Measurements from ENCODE around the gene SMCHD1. TPM values are rescaled to one million over a fixed set of nuclear protein-coding genes. Genes with fewer than 3 reads are reported as not detected.

Gene SMCHD1
- total and polyA plus RNA-seq, 10 of the 15 experiments (the other 5 are each of a cell fraction or from before 2014, with no cell fraction given): 6.0 to 110 (median 48.0) TPM

GRCh38 chr18:2843146-2843545, 187.6 kb downstream of the SMCHD1 start:
- CTCF ChIA-PET: no interaction called here
- no peak overlapping the region for H3K9ac ChIP-seq (ENCODE audit: control insufficient read depth, insufficient read depth, low read length)
- FAIRE-seq (no peak), ATAC-seq (no peak), DNase-seq (ENCODE audit: low read depth, low spot score) (no peak)
- H3K36me3 ChIP-seq (ENCODE audit: control insufficient read depth in 2 of 2, insufficient read depth in 2 of 2, low read length in 1 of 2): no peaks in the 10 kb centered on the region
- WGBS (ENCODE audit: insufficient coverage, insufficient replicate concordance, low lambda C conversion rate, missing lambda C conversion rate): 10% methylated on average over 6 of the region's 6 CpGs
- H3K27me3 ChIP-seq (replicated peaks in 1 of 2; ENCODE audit: control insufficient read depth in 2 of 2, insufficient read depth in 2 of 2, low read length in 1 of 2): peaks cover 4 to 7% of the 10 kb centered on the region in 2 experiments; a peak in 3 of 4 replicates
- no peaks in the 10 kb centered on the region for H3K4me1 ChIP-seq (ENCODE audit: control insufficient read depth, insufficient read depth, low read length)
- no peak overlapping the region for H3K4me3 ChIP-seq
- POLR2A ChIA-PET: interaction anchor here (0.6 kb wide), 1 partner anchor 17 kb away, joined by 3 read pairs; no protein-coding TSS in a partner anchor
- in situ Hi-C loops (cut with MboI): no loop called here
- BruUV-seq (replicated peaks): no TSS peak
- TF ChIP-seq ZBTB4 (CRISPR knock-in tag; IDR thresholded peaks at IDR 0.05) (no peak), ZNF217 (IDR thresholded peaks at IDR 0.05) (no peak), IRF4 (IDR thresholded peaks at IDR 0.05; ENCODE audit: low read depth, low read length) (no peak), NR2C1 (IDR thresholded peaks at IDR 0.05) (no peak), CHD2 (IDR thresholded peaks at IDR 0.05; ENCODE audit: borderline replicate concordance, low read depth, low read length) (no peak), EGR1 (IDR thresholded peaks at IDR 0.05; ENCODE audit: borderline replicate concordance in 1 of 2, low read depth in 2 of 2, low read length in 2 of 2) (no peak), ZNF592 (IDR thresholded peaks at IDR 0.05) (no peak), STAT1 (conservative IDR thresholded peaks at IDR 0.05) (no peak)
- no peak overlapping the region for H2AFZ ChIP-seq (ENCODE audit: control insufficient read depth, low read depth, low read length)
- H3K4me2 ChIP-seq (ENCODE audit: control insufficient read depth, insufficient read depth): no peak overlapping the region
- H3K9me3 ChIP-seq (replicated peaks; ENCODE audit: control insufficient read depth, insufficient read depth, low read length): no peaks in the 10 kb centered on the region
- SMC1A ChIA-PET (ENCODE audit: uncharacterized antibody, unreplicated experiment): no interaction called here
- RAD21 ChIA-PET (ENCODE audit: unreplicated experiment): no interaction called here
- no peaks in the 10 kb centered on the region for H4K20me1 ChIP-seq (ENCODE audit: control insufficient read depth, insufficient read depth)
- intact Hi-C loops (cut with micrococcal nuclease; ENCODE audit: unreplicated experiment): no loop called here
- no peak overlapping the region for H3K27ac ChIP-seq (ENCODE audit: control insufficient read depth, insufficient read depth)
- H3K79me2 ChIP-seq (ENCODE audit: control insufficient read depth, insufficient read depth, low read length): no peaks in the 10 kb centered on the region
